GM23338 (cell line): ENCODE data around the gene SP6. TPM values are rescaled to one million over a fixed set of nuclear protein-coding genes. Genes with fewer than 3 reads are reported as not detected.

ENCODE experiments used
- ATAC-seq: fragments of 200-7000 bp; cut with Tn5 transposase; 3 replicates; pipeline ENCODE4 v1.9.1; 2020
- DNase-seq: peaks from one replicate; pipeline ENCODE4 v3.0.0-alpha.2; 2015; ENCODE audit warnings: low spot score
- H2AFZ ChIP-seq: fragments of 200-600 bp; sonication (generic); 2 replicates; pipeline ENCODE4 v1.8.0; 2016; ENCODE audit warnings: antibody characterized with exemption, mild to moderate bottlenecking, moderate library complexity
- H3F3A ChIP-seq: fragments of 200-600 bp; sonication (generic); replicated peaks from 2 replicates; pipeline ENCODE4 v1.8.0; 2017; ENCODE audit warnings: antibody characterized with exemption, mixed run types, low read depth
- H3K27ac ChIP-seq: fragments of 200-600 bp; sonication (generic); 2 replicates; pipeline ENCODE4 v1.6.1; 2016; ENCODE audit warnings: low read depth
- H3K27me3 ChIP-seq: fragments of 200-600 bp; sonication (generic); 2 replicates; pipeline ENCODE4 v1.8.0; 2016; ENCODE audit warnings: mild to moderate bottlenecking, mixed run types, moderate library complexity; ENCODE audit not compliant: insufficient read depth
- H3K36me3 ChIP-seq: fragments of 200-600 bp; sonication (generic); 2 replicates; pipeline ENCODE4 v1.8.0; 2016; ENCODE audit warnings: mild to moderate bottlenecking; ENCODE audit not compliant: insufficient read depth
- H3K4me1 ChIP-seq: fragments of 200-600 bp; sonication (generic); 2 replicates; pipeline ENCODE4 v1.8.0; 2016; ENCODE audit warnings: mild to moderate bottlenecking, moderate library complexity; ENCODE audit not compliant: insufficient read depth
- H3K4me2 ChIP-seq: fragments of 200-600 bp; sonication (generic); 2 replicates; pipeline ENCODE4 v1.7.1; 2017; ENCODE audit warnings: mixed run types
- H3K4me3 ChIP-seq: fragments of 200-600 bp; sonication (generic); 2 replicates; pipeline ENCODE4 v1.6.1; 2016; ENCODE audit warnings: mixed run types
- H3K79me2 ChIP-seq: fragments of 200-600 bp; sonication (generic); replicated peaks from 2 replicates; pipeline ENCODE4 v1.8.0; 2017; ENCODE audit warnings: mild to moderate bottlenecking; ENCODE audit not compliant: insufficient read depth
- H3K9me2 ChIP-seq: fragments of 200-600 bp; sonication (generic); 2 replicates; pipeline ENCODE4 v1.8.0; 2017; ENCODE audit not compliant: insufficient read depth
- H4K20me1 ChIP-seq: fragments of 200-600 bp; sonication (generic); replicated peaks from 2 replicates; pipeline ENCODE4 v1.8.0; 2017; ENCODE audit warnings: mild to moderate bottlenecking; ENCODE audit not compliant: insufficient read depth
- H3K27ac Mint-ChIP-seq: 2 replicates; pipeline ENCODE4 v1.8.0; 2020; ENCODE audit warnings: inconsistent platforms, mild to moderate bottlenecking, moderate library complexity, mixed read lengths
- H3K27me3 Mint-ChIP-seq: 3 replicates; pipeline ENCODE4 v1.8.0; 2022; ENCODE audit warnings: low read depth, mild to moderate bottlenecking, moderate library complexity, mixed read lengths, inconsistent platforms; ENCODE audit not compliant: insufficient read depth, poor library complexity
- H3K36me3 Mint-ChIP-seq: 3 replicates; pipeline ENCODE4 v1.8.0; 2021; ENCODE audit warnings: low read depth, mild to moderate bottlenecking, inconsistent platforms, moderate library complexity, mixed read lengths
- H3K4me1 Mint-ChIP-seq: 3 replicates; pipeline ENCODE4 v1.8.0; 2020; ENCODE audit warnings: mild to moderate bottlenecking, inconsistent platforms, mixed read lengths
- H3K4me3 Mint-ChIP-seq: 3 replicates; pipeline ENCODE4 v1.8.0; 2021; ENCODE audit warnings: moderate library complexity, mild to moderate bottlenecking, inconsistent platforms, mixed read lengths
- H3K9me3 Mint-ChIP-seq: 3 replicates; pipeline ENCODE4 v1.8.0; 2020; ENCODE audit warnings: moderate library complexity, mild to moderate bottlenecking, inconsistent platforms, mixed read lengths
- CTCF ChIP-seq, 2 experiments: fragments of 200-600 bp in 1 of 2; sonication (generic) in 1 of 2; conservative IDR thresholded peaks; 2 replicates each; pipeline versions ENCODE4 v1.5.1 to v1.6.1; 2016 to 2017; ENCODE audit warnings: antibody characterized with exemption in 2 of 2, low read depth in 2 of 2, mild to moderate bottlenecking in 2 of 2, moderate library complexity in 1 of 2
- NANOG ChIP-seq: IDR thresholded peaks from 2 replicates; pipeline ENCODE4 v1.6.1; 2016; ENCODE audit warnings: antibody characterized with exemption, borderline replicate concordance
- POLR2AphosphoS5 ChIP-seq: IDR thresholded peaks from 2 replicates; pipeline ENCODE4 v1.6.1; 2016; ENCODE audit warnings: antibody characterized with exemption, low read depth
- polyA plus RNA-seq: library from polyadenylated mRNA; unstranded; fragments of >200 nt; fragmentation: Nextera tagmentation; extraction: Ambion mirVana; gene quantifications from 2 replicates; pipeline ENCODE4 v1.2.1, GENCODE V29; 2016
- total RNA-seq: library from RNA; depleted of rRNA; stranded (reverse); fragments of >200 nt; shearing (Covaris generic); gene quantifications from 2 replicates; pipeline ENCODE4 v1.2.3, GENCODE V29; 2014
- TF ChIP-seq, protein P1 (sequence below): fragments of 250-450 bp; sonication (Bioruptor Pico); IDR thresholded peaks from 2 replicates; pipeline ENCODE4 v1.5.0; 2020; ENCODE audit warnings: mild to moderate bottlenecking, moderate library complexity

Gene SP6
- total and polyA plus RNA-seq, 2 experiments from 2014 or later = 0.13 to 1.0 TPM

DNA sequence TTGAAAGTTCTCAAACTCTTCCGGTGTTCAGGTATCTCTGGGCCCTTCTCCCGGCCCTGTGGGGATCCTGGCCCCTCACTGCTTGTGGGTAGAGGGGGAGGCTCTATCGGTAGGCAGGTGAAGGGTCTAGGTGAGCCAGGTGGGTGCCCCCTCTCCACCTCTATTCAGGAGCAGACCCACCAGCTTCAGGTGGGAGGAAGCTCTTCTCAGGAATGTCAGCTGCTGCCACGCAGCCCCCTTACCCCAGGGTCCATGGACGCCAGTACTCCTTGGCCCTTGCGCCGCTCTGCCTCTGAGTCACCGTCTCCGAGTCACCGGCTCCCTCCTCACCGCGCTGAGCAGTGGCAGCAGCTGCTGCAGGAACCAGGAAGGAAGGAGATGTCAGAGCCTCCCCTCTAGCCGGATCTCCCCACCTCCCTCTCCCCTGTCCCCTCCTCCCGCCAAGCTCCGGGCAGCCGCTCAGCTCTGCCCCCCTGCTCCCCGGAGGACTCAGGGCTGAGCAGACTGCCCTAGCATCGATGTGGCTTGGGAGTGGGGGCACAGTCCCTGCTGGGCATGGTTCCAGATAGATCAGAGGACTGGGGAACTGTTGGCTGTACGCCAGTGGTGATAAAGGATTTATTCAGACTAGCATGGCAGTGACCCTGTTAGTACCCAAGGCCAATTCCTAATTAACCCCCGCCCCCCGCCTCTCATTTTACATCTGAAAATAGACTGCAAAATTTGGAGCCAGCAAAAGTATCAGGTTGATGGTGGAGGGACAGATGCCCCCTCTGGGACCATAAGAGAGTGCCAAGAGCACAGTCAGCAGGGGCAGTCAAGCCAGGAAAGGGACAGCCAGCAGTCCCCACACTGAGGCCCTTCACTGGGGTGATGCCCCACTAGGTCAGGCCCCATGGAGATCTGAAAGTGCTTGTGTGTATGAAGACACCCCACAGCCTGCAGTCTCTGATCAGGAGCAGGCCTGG lies 29.3 kb downstream of the SP6 start, which contains the start of gene OSBPL7 (continued):
- TF ChIP-seq, protein P1, sequence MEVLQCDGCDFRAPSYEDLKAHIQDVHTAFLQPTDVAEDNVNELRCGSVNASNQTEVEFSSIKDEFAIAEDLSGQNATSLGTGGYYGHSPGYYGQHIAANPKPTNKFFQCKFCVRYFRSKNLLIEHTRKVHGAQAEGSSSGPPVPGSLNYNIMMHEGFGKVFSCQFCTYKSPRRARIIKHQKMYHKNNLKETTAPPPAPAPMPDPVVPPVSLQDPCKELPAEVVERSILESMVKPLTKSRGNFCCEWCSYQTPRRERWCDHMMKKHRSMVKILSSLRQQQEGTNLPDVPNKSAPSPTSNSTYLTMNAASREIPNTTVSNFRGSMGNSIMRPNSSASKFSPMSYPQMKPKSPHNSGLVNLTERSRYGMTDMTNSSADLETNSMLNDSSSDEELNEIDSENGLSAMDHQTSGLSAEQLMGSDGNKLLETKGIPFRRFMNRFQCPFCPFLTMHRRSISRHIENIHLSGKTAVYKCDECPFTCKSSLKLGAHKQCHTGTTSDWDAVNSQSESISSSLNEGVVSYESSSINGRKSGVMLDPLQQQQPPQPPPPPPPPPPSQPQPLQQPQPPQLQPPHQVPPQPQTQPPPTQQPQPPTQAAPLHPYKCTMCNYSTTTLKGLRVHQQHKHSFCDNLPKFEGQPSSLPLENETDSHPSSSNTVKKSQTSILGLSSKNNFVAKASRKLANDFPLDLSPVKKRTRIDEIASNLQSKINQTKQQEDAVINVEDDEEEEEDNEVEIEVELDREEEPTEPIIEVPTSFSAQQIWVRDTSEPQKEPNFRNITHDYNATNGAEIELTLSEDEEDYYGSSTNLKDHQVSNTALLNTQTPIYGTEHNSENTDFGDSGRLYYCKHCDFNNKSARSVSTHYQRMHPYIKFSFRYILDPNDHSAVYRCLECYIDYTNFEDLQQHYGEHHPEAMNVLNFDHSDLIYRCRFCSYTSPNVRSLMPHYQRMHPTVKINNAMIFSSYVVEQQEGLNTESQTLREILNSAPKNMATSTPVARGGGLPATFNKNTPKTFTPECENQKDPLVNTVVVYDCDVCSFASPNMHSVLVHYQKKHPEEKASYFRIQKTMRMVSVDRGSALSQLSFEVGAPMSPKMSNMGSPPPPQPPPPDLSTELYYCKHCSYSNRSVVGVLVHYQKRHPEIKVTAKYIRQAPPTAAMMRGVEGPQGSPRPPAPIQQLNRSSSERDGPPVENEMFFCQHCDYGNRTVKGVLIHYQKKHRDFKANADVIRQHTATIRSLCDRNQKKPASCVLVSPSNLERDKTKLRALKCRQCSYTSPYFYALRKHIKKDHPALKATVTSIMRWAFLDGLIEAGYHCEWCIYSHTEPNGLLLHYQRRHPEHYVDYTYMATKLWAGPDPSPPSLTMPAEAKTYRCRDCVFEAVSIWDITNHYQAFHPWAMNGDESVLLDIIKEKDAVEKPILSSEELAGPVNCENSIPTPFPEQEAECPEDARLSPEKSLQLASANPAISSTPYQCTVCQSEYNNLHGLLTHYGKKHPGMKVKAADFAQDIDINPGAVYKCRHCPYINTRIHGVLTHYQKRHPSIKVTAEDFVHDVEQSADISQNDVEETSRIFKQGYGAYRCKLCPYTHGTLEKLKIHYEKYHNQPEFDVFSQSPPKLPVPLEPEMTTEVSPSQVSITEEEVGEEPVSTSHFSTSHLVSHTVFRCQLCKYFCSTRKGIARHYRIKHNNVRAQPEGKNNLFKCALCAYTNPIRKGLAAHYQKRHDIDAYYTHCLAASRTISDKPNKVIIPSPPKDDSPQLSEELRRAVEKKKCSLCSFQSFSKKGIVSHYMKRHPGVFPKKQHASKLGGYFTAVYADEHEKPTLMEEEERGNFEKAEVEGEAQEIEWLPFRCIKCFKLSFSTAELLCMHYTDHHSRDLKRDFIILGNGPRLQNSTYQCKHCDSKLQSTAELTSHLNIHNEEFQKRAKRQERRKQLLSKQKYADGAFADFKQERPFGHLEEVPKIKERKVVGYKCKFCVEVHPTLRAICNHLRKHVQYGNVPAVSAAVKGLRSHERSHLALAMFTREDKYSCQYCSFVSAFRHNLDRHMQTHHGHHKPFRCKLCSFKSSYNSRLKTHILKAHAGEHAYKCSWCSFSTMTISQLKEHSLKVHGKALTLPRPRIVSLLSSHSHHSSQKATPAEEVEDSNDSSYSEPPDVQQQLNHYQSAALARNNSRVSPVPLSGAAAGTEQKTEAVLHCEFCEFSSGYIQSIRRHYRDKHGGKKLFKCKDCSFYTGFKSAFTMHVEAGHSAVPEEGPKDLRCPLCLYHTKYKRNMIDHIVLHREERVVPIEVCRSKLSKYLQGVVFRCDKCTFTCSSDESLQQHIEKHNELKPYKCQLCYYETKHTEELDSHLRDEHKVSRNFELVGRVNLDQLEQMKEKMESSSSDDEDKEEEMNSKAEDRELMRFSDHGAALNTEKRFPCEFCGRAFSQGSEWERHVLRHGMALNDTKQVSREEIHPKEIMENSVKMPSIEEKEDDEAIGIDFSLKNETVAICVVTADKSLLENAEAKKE (CRISPR knock-in tag) = no peak

GRCh38 chr17:47821031-47821423 lies 29.9 kb downstream of the SP6 start:
- H3K9me2 ChIP-seq = no peaks in the 10 kb centered on the region
- H3K79me2 ChIP-seq = no peaks in the 10 kb centered on the region
- Mint-ChIP-seq H3K27ac (no peak overlapping the region), H3K27me3 (peaks cover 8% of the 10 kb centered on the region), H3K36me3 (peaks cover 20% of the 10 kb centered on the region), H3K4me3 (peak overlapping the region; percentile 98), H3K9me3 (no peaks in the 10 kb centered on the region), H3K4me1 (peaks cover 16% of the 10 kb centered on the region)
- H3K4me3 ChIP-seq = peak overlapping the region; percentile 86
- ATAC-seq (peak; percentile 7), DNase-seq (no peak)
- H3K27me3 ChIP-seq = no peaks in the 10 kb centered on the region
- no peaks in the 10 kb centered on the region; the same call in 1 of the 2 replicates for H3K36me3 ChIP-seq
- TF ChIP-seq CTCF (conservative IDR thresholded peaks at IDR 0.05; ENCODE audit: low read depth in 2 of 2) = no peak
- no peak for TF ChIP-seq NANOG
- TF ChIP-seq POLR2AphosphoS5 = no peak
- TF ChIP-seq, protein P1 (CRISPR knock-in tag) = no peak
- H4K20me1 ChIP-seq = no peaks in the 10 kb centered on the region
- peak overlapping the region; percentile 96 for H2AFZ ChIP-seq
- H3F3A ChIP-seq = no peaks in the 10 kb centered on the region
- H3K4me2 ChIP-seq = peak overlapping the region; percentile 94
- H3K4me1 ChIP-seq = peaks cover 14% of the 10 kb centered on the region; the same call in 1 of the 2 replicates
- no peak overlapping the region for H3K27ac ChIP-seq
